Uterus (tissue), 4 donors: ENCODE measurements around the gene HDAC2. TPM values are rescaled to one million over a fixed set of nuclear protein-coding genes. Genes with fewer than 3 reads are reported as not detected.

Experiments used
- DNase-seq, 2 donors: peaks; one replicate each; pipeline ENCODE4 v3.0.0-alpha.2; 2019 to 2020
- H3K27ac ChIP-seq, 2 donors: fragments of 200-600 bp; sonication (generic); 1 replicate in 1 of 2; 2 replicates in 1 of 2; pipeline ENCODE4 v1.5.1; 2016 to 2018
- H3K27me3 ChIP-seq, 2 donors: fragments of 200-600 bp; sonication (generic); one replicate each; pipeline ENCODE4 v1.5.1; 2018 to 2019; ENCODE audit warnings: control low read depth in 1 of 2
- H3K36me3 ChIP-seq, 2 donors: fragments of 200-600 bp; sonication (generic); one replicate each; pipeline ENCODE4 v1.5.1; 2019; ENCODE audit warnings: control low read depth in 1 of 2
- H3K4me1 ChIP-seq, 2 donors: fragments of 200-600 bp; sonication (generic); one replicate each; pipeline ENCODE4 v1.5.1; 2018 to 2019; ENCODE audit warnings: control low read depth in 1 of 2
- H3K4me3 ChIP-seq, 2 donors: fragments of 200-600 bp; sonication (generic); 1 replicate in 1 of 2; 2 replicates in 1 of 2; pipeline ENCODE4 v1.5.1; 2018 to 2019; ENCODE audit warnings: mild to moderate bottlenecking in 1 of 2
- H3K9me3 ChIP-seq, 2 donors: fragments of 200-600 bp; sonication (generic); one replicate each; pipeline ENCODE4 v1.5.1; 2019; ENCODE audit warnings: control low read depth in 1 of 2
- CTCF ChIP-seq, 4 experiments: fragments of 200-600 bp in 2 of 4; fragments of 450-650 bp in 2 of 4; sonication (generic) in 2 of 4; IDR thresholded peaks; one replicate each; pipeline ENCODE4 v1.5.1; 2016 to 2019; ENCODE audit warnings: antibody characterized with exemption in 4 of 4, mild to moderate bottlenecking in 2 of 4, moderate library complexity in 1 of 4
- POLR2A ChIP-seq, 2 donors: fragments of 450-650 bp; IDR thresholded peaks; one replicate each; pipeline ENCODE4 v1.6.1; 2016; ENCODE audit warnings: antibody characterized with exemption in 2 of 2, mild to moderate bottlenecking in 1 of 2, moderate library complexity in 1 of 2
- intact Hi-C: fragments of 100-400 bp; cut with DNase I; formaldehyde crosslinking; loops from one replicate; pipeline ENCODE4 v1.15.1; 2023; ENCODE audit warnings: low total_unique reads
- total RNA-seq, 4 donors: library from RNA; depleted of rRNA in 3 of 4; stranded (reverse); fragments of >200 nt in 3 of 4; gene quantifications; one replicate each; pipeline versions ENCODE4 v1.1.0 to v1.2.4, GENCODE V29; 2014 to 2023
- donor health status: DM: yes; HTN: yes; CAD: no.

The HDAC2 gene
- total RNA-seq, 4 donors from 2014 or later = 33.8 to 190 (median 113) TPM

GRCh38 chr6:113907102-113907815 is 63.7 kb downstream of the HDAC2 start:
- Histone ChIP-seq H3K27me3 (no peaks in the 10 kb centered on the region), H3K4me1 (peaks cover 0 to 5% of the 10 kb centered on the region in 2 donors), H3K27ac (no peak overlapping the region), H3K4me3 (no peak overlapping the region), H3K9me3 (no peaks in the 10 kb centered on the region), H3K36me3 (no peaks in the 10 kb centered on the region)
- TF ChIP-seq POLR2A (IDR thresholded peaks at IDR 0.05) (no peak), CTCF (IDR thresholded peaks at IDR 0.05) (no peak)
- no peak for DNase-seq
- intact Hi-C loops = no loop called here

- H3K4me3 ChIP-seq = no peak overlapping the region
- no peaks in the 10 kb centered on the region for H3K27me3 ChIP-seq
- DNase-seq = peak; percentile 40 to 59
- peak overlapping the region; percentile 35 to 54 for H3K27ac ChIP-seq
- intact Hi-C loops = no loop called here
- peaks cover 0 to 17% of the 10 kb centered on the region in 2 donors for H3K4me1 ChIP-seq
- H3K9me3 ChIP-seq = no peaks in the 10 kb centered on the region
- H3K36me3 ChIP-seq = no peaks in the 10 kb centered on the region
- TF ChIP-seq POLR2A (IDR thresholded peaks at IDR 0.05) (no peak), CTCF (IDR thresholded peaks at IDR 0.05) (no peak)
These were observed 67.2 kb downstream of the HDAC2 start for GRCh38 chr6:113903666-113904330.

GRCh38 chr6:113901482-113901881 is 69.5 kb downstream of the HDAC2 start:
- no peaks in the 10 kb centered on the region for H3K9me3 ChIP-seq
- intact Hi-C loops = no loop called here
- TF ChIP-seq CTCF (IDR thresholded peaks at IDR 0.05) (no peak), POLR2A (IDR thresholded peaks at IDR 0.05) (no peak)
- H3K27me3 ChIP-seq = no peaks in the 10 kb centered on the region
- H3K4me1 ChIP-seq = peaks cover 0 to 17% of the 10 kb centered on the region in 2 donors
- peak overlapping the region in 1 of 2 donors; percentile 33 for H3K27ac ChIP-seq
- DNase-seq = no peak
- H3K36me3 ChIP-seq = no peaks in the 10 kb centered on the region
- H3K4me3 ChIP-seq = no peak overlapping the region

DNA sequence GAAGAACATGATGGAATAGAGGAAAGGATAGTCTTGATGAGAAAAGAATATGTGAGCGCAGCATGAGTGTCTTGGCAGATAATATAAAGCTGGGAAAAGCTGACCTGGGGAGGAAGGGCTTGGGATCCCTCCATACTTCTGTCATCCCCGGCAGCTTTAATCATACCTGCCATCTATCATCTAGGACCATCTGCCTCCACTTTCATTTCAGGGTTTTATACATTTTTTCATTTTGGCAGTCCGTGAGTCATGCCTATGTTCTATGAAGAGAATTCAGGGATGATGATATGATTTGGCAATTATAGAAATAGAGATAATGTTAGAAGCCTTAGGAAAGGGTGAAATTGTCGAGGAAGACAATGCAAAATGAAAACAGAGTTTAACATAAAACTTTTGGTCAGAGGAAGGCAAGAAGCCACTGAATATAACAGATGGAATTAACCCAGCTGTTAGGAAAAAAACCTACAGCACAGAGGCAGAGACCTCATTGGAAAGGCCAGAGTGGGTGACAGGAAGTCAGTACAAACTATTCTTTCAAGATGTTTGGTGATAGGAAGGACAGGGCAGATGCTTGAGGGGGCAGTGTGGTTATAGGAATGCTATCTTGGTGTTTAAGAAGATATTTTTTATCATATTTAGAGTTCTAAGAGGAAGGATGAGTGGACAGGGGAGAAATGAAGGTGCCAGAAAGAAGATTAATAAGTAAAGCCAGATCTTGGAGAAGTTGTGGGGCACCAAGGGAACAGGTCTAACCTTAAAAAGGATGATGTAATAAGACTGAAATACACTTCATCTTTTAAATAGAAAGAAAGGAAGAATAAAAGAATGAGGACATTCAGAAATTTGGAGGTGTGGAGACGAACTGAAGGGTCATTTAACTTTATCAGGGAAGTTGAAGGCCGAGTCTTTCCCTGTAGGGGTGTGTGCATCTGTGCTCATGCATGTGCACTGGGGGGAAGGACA is 76.0 kb downstream of the HDAC2 start:
- H3K4me1 ChIP-seq = no peaks in the 10 kb centered on the region
- no peak for TF ChIP-seq POLR2A (IDR thresholded peaks at IDR 0.05)
- TF ChIP-seq CTCF (IDR thresholded peaks at IDR 0.05) = no peak

More for the DNA sequence above, 76.0 kb downstream of the HDAC2 start:
- no peak overlapping the region for H3K27ac ChIP-seq
- H3K9me3 ChIP-seq = no peaks in the 10 kb centered on the region
- no peaks in the 10 kb centered on the region for H3K27me3 ChIP-seq
- DNase-seq = no peak
- intact Hi-C loops = no loop called here
- no peak overlapping the region for H3K4me3 ChIP-seq
- H3K36me3 ChIP-seq = no peaks in the 10 kb centered on the region
